HEK293 (cell line): ENCODE measurements around the gene TPSG1.
"Not testable (repeated sequence)": the region's sequence is repeated elsewhere in the genome, so short reads cannot be mapped to it uniquely, and the experiment has no call there.

ENCODE experiments used
- CTCF ChIA-PET: fragments of 350-600 bp; formaldehyde crosslinking; extraction: SDS; loops from one replicate; lab custom pipeline; 2021; ENCODE audit warnings: antibody characterized with exemption; lab: Yijun Ruan, JAX
- POLR2A ChIA-PET: fragments of 300-600 bp; formaldehyde crosslinking; extraction: SDS; loops from one replicate; lab custom pipeline; 2020; ENCODE audit warnings: antibody characterized with exemption, inconsistent platforms; lab: Yijun Ruan, JAX
- H3K27ac ChIP-seq: fragments of 200-500 bp; sonication (Bioruptor generic); 2 replicates; pipeline ENCODE4 v1.5.1; 2014; ENCODE audit warnings: low read depth, low read length, control low read depth, inconsistent platforms; ENCODE audit errors: extremely low read depth
- H3K36me3 ChIP-seq, 2 experiments: fragments of 200-500 bp in 1 of 2; sonication (Bioruptor generic) in 1 of 2; 1 replicate in 1 of 2; 2 replicates in 1 of 2; pipeline ENCODE4 v1.5.1; 2014 to 2017; ENCODE audit warnings: inconsistent platforms in 2 of 2, low read length in 2 of 2; ENCODE audit not compliant: control insufficient read depth in 2 of 2, insufficient read depth in 1 of 2
- H3K4me1 ChIP-seq: fragments of 200-500 bp; sonication (Bioruptor generic); 2 replicates; pipeline ENCODE4 v1.5.1; 2014; ENCODE audit warnings: mild to moderate bottlenecking, low read length, inconsistent platforms; ENCODE audit not compliant: control insufficient read depth, insufficient read depth
- H3K4me3 ChIP-seq: 2 replicates; pipeline ENCODE4 v1.5.1; 2011; ENCODE audit warnings: low read depth, mild to moderate bottlenecking, control low read depth, low read length, moderate library complexity
- H3K9me3 ChIP-seq: fragments of 200-500 bp; sonication (Bioruptor generic); 2 replicates; pipeline ENCODE4 v1.5.1; 2014; ENCODE audit warnings: low read depth, low read length, inconsistent platforms; ENCODE audit not compliant: control insufficient read depth, insufficient read depth
- PRDM10 ChIP-seq: fragments of 450-650 bp; formaldehyde crosslinking; IDR thresholded peaks from 2 replicates; pipeline ENCODE4 v1.5.1; 2016; ENCODE audit warnings: missing biosample characterization, missing genetic modification characterization
- ZBTB26 ChIP-seq: fragments of 450-650 bp; formaldehyde crosslinking; optimal IDR thresholded peaks from 2 replicates; pipeline ENCODE3; 2016; ENCODE audit warnings: missing biosample characterization, mild to moderate bottlenecking, missing genetic modification characterization
- ZNF18 ChIP-seq: fragments of 450-650 bp; formaldehyde crosslinking; IDR thresholded peaks from 2 replicates; pipeline ENCODE4 v1.5.1; 2016; ENCODE audit warnings: missing biosample characterization, missing genetic modification characterization
- TF ChIP-seq, protein P1 (sequence below): fragments of 450-650 bp; formaldehyde crosslinking; IDR thresholded peaks from 2 replicates; pipeline ENCODE4 v1.5.1; 2017; ENCODE audit warnings: missing biosample characterization, missing genetic modification characterization

TPSG1 gene

DNA sequence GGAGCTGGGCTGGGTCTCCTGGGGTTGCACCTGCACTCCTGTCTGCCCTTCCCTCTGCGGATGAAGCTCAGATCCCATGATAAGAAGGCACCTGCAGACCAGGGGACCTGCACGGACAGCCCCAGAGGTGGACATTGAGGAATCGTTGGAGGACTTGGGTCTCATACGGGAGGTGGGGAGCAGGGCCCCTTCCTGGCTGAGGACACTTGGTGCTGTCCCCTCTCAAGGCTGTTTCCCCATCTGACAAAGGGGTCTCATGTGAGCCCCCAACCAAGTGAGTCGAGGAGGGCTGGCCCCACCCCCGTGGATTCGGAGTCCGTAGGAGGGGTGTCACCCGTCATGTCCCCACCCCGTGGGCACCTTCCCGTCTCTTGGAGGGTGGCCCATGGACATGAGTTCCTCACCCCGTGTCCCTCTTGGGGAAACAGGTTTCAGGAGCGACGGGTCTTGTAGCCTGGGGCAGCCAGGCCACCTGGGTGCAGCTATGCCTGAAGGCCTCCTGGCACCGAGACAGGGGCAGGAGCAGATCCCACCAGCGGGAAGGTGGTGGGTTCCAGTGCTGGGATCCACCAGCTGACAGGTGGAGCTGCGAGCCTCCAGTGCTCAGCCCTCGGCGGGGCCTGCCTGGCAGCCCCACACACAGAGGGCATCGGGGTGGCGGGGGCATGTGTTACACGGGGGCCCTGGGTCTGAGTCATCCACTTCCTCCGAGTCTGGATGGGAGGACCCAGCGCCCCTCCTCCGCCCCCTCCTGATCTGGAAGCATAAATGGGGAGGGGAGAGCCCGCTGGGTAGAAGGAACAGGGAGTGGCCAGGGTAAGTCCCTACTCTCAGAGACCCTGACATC is 30.4 kb upstream of the TPSG1 start, which contains the start of gene TPSD1:
TSS of gene TPSD1 (plus strand) at position 794 of the 847 bp plus-strand sequence. CDS start 212 bp downstream, outside the sequence.
- H3K4me3 ChIP-seq, H3K27ac ChIP-seq, CTCF ChIA-PET, H3K9me3 ChIP-seq, H3K36me3 ChIP-seq, H3K4me1 ChIP-seq: not testable (repeated sequence)
- TF ChIP-seq PRDM10: peak; percentile 35; the same call in 1 of the 2 replicates
- POLR2A ChIA-PET: interaction anchor here (0.6 kb wide), 1 partner anchor 32 kb away, joined by 3 read pairs; no protein-coding TSS in a partner anchor

DNA sequence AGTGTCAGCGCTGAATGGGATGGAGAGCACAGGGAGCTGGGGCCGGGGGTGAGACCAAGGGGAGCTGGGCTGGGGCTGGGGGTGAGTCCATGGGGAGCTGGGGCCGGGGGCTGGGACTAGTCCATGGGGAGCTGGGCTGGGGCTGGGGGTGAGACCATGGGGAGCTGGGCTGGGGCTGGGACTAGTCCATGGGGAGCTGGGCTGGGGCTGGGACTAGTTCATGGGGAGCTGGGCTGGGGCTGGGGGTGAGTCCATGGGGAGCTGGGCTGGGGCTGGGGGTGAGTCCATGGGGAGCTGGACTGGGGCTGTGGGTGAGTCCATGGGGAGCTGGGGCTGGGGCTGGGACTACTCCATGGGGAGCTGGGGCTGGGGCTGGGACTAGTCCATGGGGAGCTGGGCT is 29.8 kb upstream of the TPSG1 start:
- CTCF ChIA-PET, H3K4me1 ChIP-seq, H3K36me3 ChIP-seq, H3K4me3 ChIP-seq, H3K9me3 ChIP-seq, H3K27ac ChIP-seq: not testable (repeated sequence)
- POLR2A ChIA-PET: interaction anchor here (0.6 kb wide), 1 partner anchor 31 kb away, joined by 3 read pairs; no protein-coding TSS in a partner anchor

- H3K36me3 ChIP-seq, POLR2A ChIA-PET, CTCF ChIA-PET, H3K4me3 ChIP-seq, H3K27ac ChIP-seq, H3K4me1 ChIP-seq, H3K9me3 ChIP-seq: not testable (repeated sequence)
These were observed 28.8 kb upstream of the TPSG1 start for GRCh38 chr16:1253701-1254364.

GRCh38 chr16:1249031-1249755 is 24.1 kb upstream of the TPSG1 start:
- H3K9me3 ChIP-seq, CTCF ChIA-PET, H3K4me1 ChIP-seq, H3K27ac ChIP-seq, H3K4me3 ChIP-seq, POLR2A ChIA-PET, H3K36me3 ChIP-seq: not testable (repeated sequence)

- not testable (repeated sequence) for H3K4me3 ChIP-seq
- TF ChIP-seq ZNF18: peak; percentile 88; the same call in 1 of the 2 replicates
- TF ChIP-seq, protein P1, sequence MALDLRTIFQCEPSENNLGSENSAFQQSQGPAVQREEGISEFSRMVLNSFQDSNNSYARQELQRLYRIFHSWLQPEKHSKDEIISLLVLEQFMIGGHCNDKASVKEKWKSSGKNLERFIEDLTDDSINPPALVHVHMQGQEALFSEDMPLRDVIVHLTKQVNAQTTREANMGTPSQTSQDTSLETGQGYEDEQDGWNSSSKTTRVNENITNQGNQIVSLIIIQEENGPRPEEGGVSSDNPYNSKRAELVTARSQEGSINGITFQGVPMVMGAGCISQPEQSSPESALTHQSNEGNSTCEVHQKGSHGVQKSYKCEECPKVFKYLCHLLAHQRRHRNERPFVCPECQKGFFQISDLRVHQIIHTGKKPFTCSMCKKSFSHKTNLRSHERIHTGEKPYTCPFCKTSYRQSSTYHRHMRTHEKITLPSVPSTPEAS (tag by site-specific recombination): peak; percentile 94
- TF ChIP-seq ZBTB26 (tag by site-specific recombination): peak; percentile 49
- TF ChIP-seq, all 188 proteins: peak for 3; not testable (repeated sequence) for 185
- H3K36me3 ChIP-seq, H3K4me1 ChIP-seq, POLR2A ChIA-PET, H3K9me3 ChIP-seq, H3K27ac ChIP-seq: not testable (repeated sequence)
- CTCF ChIA-PET: interaction anchor here (0.6 kb wide), 1 partner anchor 120 kb away, joined by 4 read pairs; no protein-coding TSS in a partner anchor
These were observed 23.0 kb upstream of the TPSG1 start for GRCh38 chr16:1247903-1248537.
